GM23338 (cell line): Measurements from ENCODE around the gene RPL28. TPM values are rescaled to one million over a fixed set of nuclear protein-coding genes. Genes with fewer than 3 reads are reported as not detected.
"Not testable (repeated sequence)": the region's sequence is repeated elsewhere in the genome, so short reads cannot be mapped to it uniquely, and the experiment has no call there.

ENCODE experiments used
- ATAC-seq: fragments of 200-7000 bp; cut with Tn5 transposase; 3 replicates; pipeline ENCODE4 v1.9.1; 2020
- DNase-seq: peaks from one replicate; pipeline ENCODE4 v3.0.0-alpha.2; 2015; ENCODE audit warnings: low spot score
- H2AFZ ChIP-seq: fragments of 200-600 bp; sonication (generic); 2 replicates; pipeline ENCODE4 v1.8.0; 2016; ENCODE audit warnings: antibody characterized with exemption, mild to moderate bottlenecking, moderate library complexity
- H3F3A ChIP-seq: fragments of 200-600 bp; sonication (generic); replicated peaks from 2 replicates; pipeline ENCODE4 v1.8.0; 2017; ENCODE audit warnings: antibody characterized with exemption, mixed run types, low read depth
- H3K27ac ChIP-seq: fragments of 200-600 bp; sonication (generic); 2 replicates; pipeline ENCODE4 v1.6.1; 2016; ENCODE audit warnings: low read depth
- H3K27me3 ChIP-seq: fragments of 200-600 bp; sonication (generic); 2 replicates; pipeline ENCODE4 v1.8.0; 2016; ENCODE audit warnings: mild to moderate bottlenecking, mixed run types, moderate library complexity; ENCODE audit not compliant: insufficient read depth
- H3K36me3 ChIP-seq: fragments of 200-600 bp; sonication (generic); 2 replicates; pipeline ENCODE4 v1.8.0; 2016; ENCODE audit warnings: mild to moderate bottlenecking; ENCODE audit not compliant: insufficient read depth
- H3K4me1 ChIP-seq: fragments of 200-600 bp; sonication (generic); 2 replicates; pipeline ENCODE4 v1.8.0; 2016; ENCODE audit warnings: mild to moderate bottlenecking, moderate library complexity; ENCODE audit not compliant: insufficient read depth
- H3K4me2 ChIP-seq: fragments of 200-600 bp; sonication (generic); 2 replicates; pipeline ENCODE4 v1.7.1; 2017; ENCODE audit warnings: mixed run types
- H3K4me3 ChIP-seq: fragments of 200-600 bp; sonication (generic); 2 replicates; pipeline ENCODE4 v1.6.1; 2016; ENCODE audit warnings: mixed run types
- H3K79me2 ChIP-seq: fragments of 200-600 bp; sonication (generic); replicated peaks from 2 replicates; pipeline ENCODE4 v1.8.0; 2017; ENCODE audit warnings: mild to moderate bottlenecking; ENCODE audit not compliant: insufficient read depth
- H3K9me2 ChIP-seq: fragments of 200-600 bp; sonication (generic); 2 replicates; pipeline ENCODE4 v1.8.0; 2017; ENCODE audit not compliant: insufficient read depth
- H4K20me1 ChIP-seq: fragments of 200-600 bp; sonication (generic); replicated peaks from 2 replicates; pipeline ENCODE4 v1.8.0; 2017; ENCODE audit warnings: mild to moderate bottlenecking; ENCODE audit not compliant: insufficient read depth
- H3K27ac Mint-ChIP-seq: 2 replicates; pipeline ENCODE4 v1.8.0; 2020; ENCODE audit warnings: inconsistent platforms, mild to moderate bottlenecking, moderate library complexity, mixed read lengths
- H3K27me3 Mint-ChIP-seq: 3 replicates; pipeline ENCODE4 v1.8.0; 2022; ENCODE audit warnings: low read depth, mild to moderate bottlenecking, moderate library complexity, mixed read lengths, inconsistent platforms; ENCODE audit not compliant: insufficient read depth, poor library complexity
- H3K36me3 Mint-ChIP-seq: 3 replicates; pipeline ENCODE4 v1.8.0; 2021; ENCODE audit warnings: low read depth, mild to moderate bottlenecking, inconsistent platforms, moderate library complexity, mixed read lengths
- H3K4me1 Mint-ChIP-seq: 3 replicates; pipeline ENCODE4 v1.8.0; 2020; ENCODE audit warnings: mild to moderate bottlenecking, inconsistent platforms, mixed read lengths
- H3K4me3 Mint-ChIP-seq: 3 replicates; pipeline ENCODE4 v1.8.0; 2021; ENCODE audit warnings: moderate library complexity, mild to moderate bottlenecking, inconsistent platforms, mixed read lengths
- H3K9me3 Mint-ChIP-seq: 3 replicates; pipeline ENCODE4 v1.8.0; 2020; ENCODE audit warnings: moderate library complexity, mild to moderate bottlenecking, inconsistent platforms, mixed read lengths
- EZH2 ChIP-seq: fragments of 200-600 bp; sonication (generic); IDR thresholded peaks from one replicate; pipeline ENCODE4 v1.8.0; 2017; ENCODE audit warnings: antibody characterized with exemption, mild to moderate bottlenecking, low read depth; ENCODE audit not compliant: unreplicated experiment
- EZH2phosphoT487 ChIP-seq: fragments of 200-600 bp; sonication (generic); IDR thresholded peaks from one replicate; pipeline ENCODE4 v1.8.1; 2018; ENCODE audit warnings: antibody characterized with exemption; ENCODE audit not compliant: unreplicated experiment
- JUNB ChIP-seq: IDR thresholded peaks from one replicate; pipeline ENCODE4 v1.6.1; 2016; ENCODE audit warnings: antibody characterized with exemption; ENCODE audit not compliant: unreplicated experiment
- STAT1 ChIP-seq: IDR thresholded peaks from one replicate; pipeline ENCODE4 v1.6.1; 2016; ENCODE audit warnings: antibody characterized with exemption; ENCODE audit not compliant: unreplicated experiment
- ZNF114 ChIP-seq: fragments of 250-450 bp; sonication (Bioruptor Pico); IDR thresholded peaks from 2 replicates; pipeline ENCODE4 v1.5.0; 2020; ENCODE audit warnings: mild to moderate bottlenecking, moderate library complexity
- ZNF331 ChIP-seq: fragments of 250-450 bp; sonication (Bioruptor Pico); IDR thresholded peaks from 2 replicates; pipeline ENCODE4 v1.5.0; 2020; ENCODE audit warnings: low read depth, mild to moderate bottlenecking, moderate library complexity
- polyA plus RNA-seq: library from polyadenylated mRNA; unstranded; fragments of >200 nt; fragmentation: Nextera tagmentation; extraction: Ambion mirVana; gene quantifications from 2 replicates; pipeline ENCODE4 v1.2.1, GENCODE V29; 2016
- total RNA-seq: library from RNA; depleted of rRNA; stranded (reverse); fragments of >200 nt; shearing (Covaris generic); gene quantifications from 2 replicates; pipeline ENCODE4 v1.2.3, GENCODE V29; 2014
- TF ChIP-seq, protein P1 (sequence below): fragments of 250-450 bp; sonication (Bioruptor Pico); IDR thresholded peaks from 2 replicates; pipeline ENCODE4 v1.5.0; 2020; ENCODE audit warnings: mild to moderate bottlenecking, moderate library complexity
- TF ChIP-seq, protein P2 (sequence below): IDR thresholded peaks from 2 replicates; pipeline ENCODE4 v1.6.1; 2016; ENCODE audit warnings: antibody characterized with exemption

RPL28 gene
- total and polyA plus RNA-seq, 2 experiments from 2014 or later, result 737 to 1,528 TPM

DNA sequence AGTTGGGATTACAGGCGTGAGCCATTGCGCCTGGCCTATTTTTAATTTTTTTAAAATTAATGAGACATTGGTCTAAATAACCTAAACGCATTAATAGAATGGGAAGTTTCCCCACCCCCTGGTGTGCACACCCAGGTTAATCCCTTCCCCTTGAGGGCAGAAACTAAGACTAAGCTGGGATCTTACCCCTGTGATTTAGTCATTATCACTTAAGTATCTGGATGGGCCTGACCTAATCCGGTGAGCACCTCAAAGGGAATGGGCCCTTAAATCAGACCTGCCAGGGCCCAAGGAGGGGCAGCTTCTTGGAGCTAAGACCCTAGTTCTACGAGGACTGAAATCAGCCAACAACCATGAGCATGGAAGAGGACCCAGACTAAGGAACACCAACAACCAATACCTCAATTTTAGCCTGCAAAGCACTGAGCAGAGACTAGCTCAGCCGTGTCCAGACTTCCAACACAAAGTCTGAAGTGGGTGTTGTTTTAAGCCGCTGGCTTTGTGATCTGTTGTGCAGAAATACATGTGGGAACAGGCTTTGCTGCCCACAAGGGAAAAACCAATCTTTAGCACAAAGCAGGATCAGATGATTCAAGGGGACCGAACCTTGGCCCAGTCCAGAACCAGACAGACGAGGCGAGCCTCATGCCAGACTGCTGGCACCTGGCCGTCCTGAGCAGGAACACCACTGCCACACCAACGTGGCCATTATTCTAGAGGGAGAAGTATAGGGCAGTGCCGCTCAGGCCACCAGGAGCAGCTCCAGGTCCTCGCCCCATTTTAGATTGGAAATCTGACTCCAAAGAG is 14.8 kb downstream of the RPL28 start:
- Mint-ChIP-seq H3K27ac (no peak overlapping the region), H3K4me3 (no peak overlapping the region; the same call in 2 of the 3 replicates)

DNA sequence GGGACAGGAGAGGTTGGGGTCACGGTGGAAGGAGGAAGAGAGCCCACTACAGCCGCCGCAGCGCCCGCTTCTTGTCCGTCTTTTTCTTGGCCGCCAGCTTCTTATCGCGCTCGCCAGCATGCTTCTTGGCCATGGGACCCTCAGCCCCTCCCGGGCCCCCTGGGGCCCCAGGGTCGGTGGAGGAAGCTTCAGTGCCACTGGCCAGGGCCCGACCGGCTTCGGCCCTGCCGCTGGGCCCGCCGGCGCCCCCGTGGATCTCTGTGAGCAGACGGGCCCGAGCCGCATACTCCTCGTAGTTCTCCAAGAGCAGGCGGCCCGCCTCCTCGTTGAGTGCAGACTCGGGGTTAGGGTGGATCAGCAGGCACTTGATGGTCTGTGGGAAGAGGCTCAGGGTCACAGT is 15.7 kb downstream of the RPL28 start:
- ATAC-seq, result peak; percentile 14; the same call in 2 of the 3 replicates
- not testable (repeated sequence) for H3K27ac Mint-ChIP-seq, H3K9me2 ChIP-seq, H3K9me3 Mint-ChIP-seq, H3K4me3 ChIP-seq, H2AFZ ChIP-seq, H3K27me3 Mint-ChIP-seq, H3K4me3 Mint-ChIP-seq, H3K27me3 ChIP-seq, DNase-seq, H3K4me2 ChIP-seq, H3K27ac ChIP-seq
- Mint-ChIP-seq H3K36me3 (peaks cover 59% of the 10 kb centered on the region), H3K4me1 (peaks cover 25% of the 10 kb centered on the region)
- Histone ChIP-seq H3F3A (peaks cover 64% of the 10 kb centered on the region), H3K4me1 (peaks cover 20% of the 10 kb centered on the region), H3K79me2 (peaks cover 34% of the 10 kb centered on the region), H4K20me1 (peaks cover 51% of the 10 kb centered on the region), H3K36me3 (peaks cover 47% of the 10 kb centered on the region)

More for the DNA sequence above, 14.8 kb downstream of the RPL28 start:
- Histone ChIP-seq H3K79me2 (peaks cover 25% of the 10 kb centered on the region), H3K4me1 (peaks cover 11% of the 10 kb centered on the region), H3K27me3 (no peaks in the 10 kb centered on the region), H4K20me1 (peaks cover 42% of the 10 kb centered on the region), H3K27ac (peak overlapping the region; percentile 89), H3F3A (peaks cover 55% of the 10 kb centered on the region), H3K9me2 (no peaks in the 10 kb centered on the region), H3K36me3 (peaks cover 38% of the 10 kb centered on the region), H3K4me2 (no peak overlapping the region), H2AFZ (no peak overlapping the region), H3K4me3 (no peak overlapping the region)
- Mint-ChIP-seq H3K4me1 (peaks cover 15% of the 10 kb centered on the region), H3K9me3 (no peaks in the 10 kb centered on the region; the same call in 2 of the 3 replicates), H3K36me3 (peaks cover 50% of the 10 kb centered on the region), H3K27me3 (peaks cover 6% of the 10 kb centered on the region)
- DNase-seq (no peak), ATAC-seq (peak; percentile 12; the same call in 1 of the 3 replicates)
- TF ChIP-seq STAT1 (no peak), EZH2phosphoT487 (no peak), ZNF331 (CRISPR knock-in tag) (no peak), JUNB (no peak), ZNF114 (CRISPR knock-in tag) (no peak), EZH2 (no peak)
- TF ChIP-seq, protein P1, sequence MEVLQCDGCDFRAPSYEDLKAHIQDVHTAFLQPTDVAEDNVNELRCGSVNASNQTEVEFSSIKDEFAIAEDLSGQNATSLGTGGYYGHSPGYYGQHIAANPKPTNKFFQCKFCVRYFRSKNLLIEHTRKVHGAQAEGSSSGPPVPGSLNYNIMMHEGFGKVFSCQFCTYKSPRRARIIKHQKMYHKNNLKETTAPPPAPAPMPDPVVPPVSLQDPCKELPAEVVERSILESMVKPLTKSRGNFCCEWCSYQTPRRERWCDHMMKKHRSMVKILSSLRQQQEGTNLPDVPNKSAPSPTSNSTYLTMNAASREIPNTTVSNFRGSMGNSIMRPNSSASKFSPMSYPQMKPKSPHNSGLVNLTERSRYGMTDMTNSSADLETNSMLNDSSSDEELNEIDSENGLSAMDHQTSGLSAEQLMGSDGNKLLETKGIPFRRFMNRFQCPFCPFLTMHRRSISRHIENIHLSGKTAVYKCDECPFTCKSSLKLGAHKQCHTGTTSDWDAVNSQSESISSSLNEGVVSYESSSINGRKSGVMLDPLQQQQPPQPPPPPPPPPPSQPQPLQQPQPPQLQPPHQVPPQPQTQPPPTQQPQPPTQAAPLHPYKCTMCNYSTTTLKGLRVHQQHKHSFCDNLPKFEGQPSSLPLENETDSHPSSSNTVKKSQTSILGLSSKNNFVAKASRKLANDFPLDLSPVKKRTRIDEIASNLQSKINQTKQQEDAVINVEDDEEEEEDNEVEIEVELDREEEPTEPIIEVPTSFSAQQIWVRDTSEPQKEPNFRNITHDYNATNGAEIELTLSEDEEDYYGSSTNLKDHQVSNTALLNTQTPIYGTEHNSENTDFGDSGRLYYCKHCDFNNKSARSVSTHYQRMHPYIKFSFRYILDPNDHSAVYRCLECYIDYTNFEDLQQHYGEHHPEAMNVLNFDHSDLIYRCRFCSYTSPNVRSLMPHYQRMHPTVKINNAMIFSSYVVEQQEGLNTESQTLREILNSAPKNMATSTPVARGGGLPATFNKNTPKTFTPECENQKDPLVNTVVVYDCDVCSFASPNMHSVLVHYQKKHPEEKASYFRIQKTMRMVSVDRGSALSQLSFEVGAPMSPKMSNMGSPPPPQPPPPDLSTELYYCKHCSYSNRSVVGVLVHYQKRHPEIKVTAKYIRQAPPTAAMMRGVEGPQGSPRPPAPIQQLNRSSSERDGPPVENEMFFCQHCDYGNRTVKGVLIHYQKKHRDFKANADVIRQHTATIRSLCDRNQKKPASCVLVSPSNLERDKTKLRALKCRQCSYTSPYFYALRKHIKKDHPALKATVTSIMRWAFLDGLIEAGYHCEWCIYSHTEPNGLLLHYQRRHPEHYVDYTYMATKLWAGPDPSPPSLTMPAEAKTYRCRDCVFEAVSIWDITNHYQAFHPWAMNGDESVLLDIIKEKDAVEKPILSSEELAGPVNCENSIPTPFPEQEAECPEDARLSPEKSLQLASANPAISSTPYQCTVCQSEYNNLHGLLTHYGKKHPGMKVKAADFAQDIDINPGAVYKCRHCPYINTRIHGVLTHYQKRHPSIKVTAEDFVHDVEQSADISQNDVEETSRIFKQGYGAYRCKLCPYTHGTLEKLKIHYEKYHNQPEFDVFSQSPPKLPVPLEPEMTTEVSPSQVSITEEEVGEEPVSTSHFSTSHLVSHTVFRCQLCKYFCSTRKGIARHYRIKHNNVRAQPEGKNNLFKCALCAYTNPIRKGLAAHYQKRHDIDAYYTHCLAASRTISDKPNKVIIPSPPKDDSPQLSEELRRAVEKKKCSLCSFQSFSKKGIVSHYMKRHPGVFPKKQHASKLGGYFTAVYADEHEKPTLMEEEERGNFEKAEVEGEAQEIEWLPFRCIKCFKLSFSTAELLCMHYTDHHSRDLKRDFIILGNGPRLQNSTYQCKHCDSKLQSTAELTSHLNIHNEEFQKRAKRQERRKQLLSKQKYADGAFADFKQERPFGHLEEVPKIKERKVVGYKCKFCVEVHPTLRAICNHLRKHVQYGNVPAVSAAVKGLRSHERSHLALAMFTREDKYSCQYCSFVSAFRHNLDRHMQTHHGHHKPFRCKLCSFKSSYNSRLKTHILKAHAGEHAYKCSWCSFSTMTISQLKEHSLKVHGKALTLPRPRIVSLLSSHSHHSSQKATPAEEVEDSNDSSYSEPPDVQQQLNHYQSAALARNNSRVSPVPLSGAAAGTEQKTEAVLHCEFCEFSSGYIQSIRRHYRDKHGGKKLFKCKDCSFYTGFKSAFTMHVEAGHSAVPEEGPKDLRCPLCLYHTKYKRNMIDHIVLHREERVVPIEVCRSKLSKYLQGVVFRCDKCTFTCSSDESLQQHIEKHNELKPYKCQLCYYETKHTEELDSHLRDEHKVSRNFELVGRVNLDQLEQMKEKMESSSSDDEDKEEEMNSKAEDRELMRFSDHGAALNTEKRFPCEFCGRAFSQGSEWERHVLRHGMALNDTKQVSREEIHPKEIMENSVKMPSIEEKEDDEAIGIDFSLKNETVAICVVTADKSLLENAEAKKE, result no peak
- TF ChIP-seq, protein P2, sequence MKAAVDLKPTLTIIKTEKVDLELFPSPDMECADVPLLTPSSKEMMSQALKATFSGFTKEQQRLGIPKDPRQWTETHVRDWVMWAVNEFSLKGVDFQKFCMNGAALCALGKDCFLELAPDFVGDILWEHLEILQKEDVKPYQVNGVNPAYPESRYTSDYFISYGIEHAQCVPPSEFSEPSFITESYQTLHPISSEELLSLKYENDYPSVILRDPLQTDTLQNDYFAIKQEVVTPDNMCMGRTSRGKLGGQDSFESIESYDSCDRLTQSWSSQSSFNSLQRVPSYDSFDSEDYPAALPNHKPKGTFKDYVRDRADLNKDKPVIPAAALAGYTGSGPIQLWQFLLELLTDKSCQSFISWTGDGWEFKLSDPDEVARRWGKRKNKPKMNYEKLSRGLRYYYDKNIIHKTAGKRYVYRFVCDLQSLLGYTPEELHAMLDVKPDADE, result no peak
